ENCODE data around the gene SH2D1B.

SH2D1B gene

DNA sequence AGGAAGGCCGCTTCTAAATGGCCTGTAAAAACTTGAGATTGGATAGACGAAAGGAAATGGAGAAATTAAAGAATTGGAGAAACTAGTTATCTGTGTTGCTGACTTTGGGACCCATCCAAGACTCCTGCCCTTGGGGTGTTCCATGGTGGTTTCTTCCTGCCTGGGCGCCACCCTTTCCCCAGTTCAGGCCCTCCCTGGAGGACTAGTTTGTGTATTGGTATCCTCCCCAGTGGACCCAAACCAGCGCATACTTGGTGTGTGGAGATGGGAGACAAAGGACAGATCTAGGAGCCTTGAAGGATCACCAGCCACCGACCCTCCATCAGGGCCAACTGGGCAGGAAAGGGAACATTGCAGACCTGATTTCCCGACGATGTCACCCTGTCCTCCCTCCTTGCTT, 42.4 kb downstream of the SH2D1B start:
- no peak overlapping the region for H2BK12ac ChIP-seq (ENCODE audit: low read length)
- peaks cover 0 to 70% of the 10 kb centered on the region in 2 donors for H3K36me3 ChIP-seq (replicated peaks in 1 of 2; ENCODE audit: control insufficient read depth in 2 of 2, insufficient read depth in 2 of 2, low read length in 2 of 2)
- H2BK120ac ChIP-seq (ENCODE audit: low read depth, low read length), result no peak overlapping the region
- H3K4me2 ChIP-seq (ENCODE audit: insufficient read depth, low read length, poor library complexity, severe bottlenecking), result no peak overlapping the region
- H3K27me3 ChIP-seq (ENCODE audit: control insufficient read depth in 3 of 3, insufficient read depth in 3 of 3, low read depth in 1 of 3, low read length in 3 of 3), result no peaks in the 10 kb centered on the region
- H2BK15ac ChIP-seq (ENCODE audit: low read length), result no peak overlapping the region
- H4K91ac ChIP-seq (ENCODE audit: low read depth, low read length, poor library complexity), result no peak overlapping the region
- H2BK5ac ChIP-seq (ENCODE audit: low read length), result no peak overlapping the region
- DNase-seq (ENCODE audit: low spot score), result no peak
- no peak overlapping the region for H2AK5ac ChIP-seq (ENCODE audit: low read depth, low read length)
- H3K9ac ChIP-seq (ENCODE audit: low read depth, low read length, poor library complexity), result no peak overlapping the region
- H3K79me1 ChIP-seq (ENCODE audit: low read depth, low read length), result no peaks in the 10 kb centered on the region
- no peak overlapping the region for H3K18ac ChIP-seq (ENCODE audit: low read length)
- no peak overlapping the region for H3K27ac ChIP-seq (replicated peaks; ENCODE audit: low read length)
- peak overlapping the region in 1 of 2 donors; percentile 54 for H3K4me3 ChIP-seq (ENCODE audit: low read length in 2 of 2)
- no CpG with 5 or more reads among the region's 7 CpGs for WGBS, 2 donors (ENCODE audit: extremely low coverage in 2 of 2, insufficient read length in 2 of 2, insufficient replicate concordance in 1 of 2)
- H2AFZ ChIP-seq (ENCODE audit: low read length), result no peak overlapping the region
- H3K4ac ChIP-seq (ENCODE audit: low read length), result no peak overlapping the region
- no peak overlapping the region for H3K23ac ChIP-seq (ENCODE audit: low read depth, low read length, poor library complexity)
- H3K4me1 ChIP-seq (ENCODE audit: control insufficient read depth in 2 of 2, insufficient read depth in 1 of 2, low read depth in 1 of 2, low read length in 2 of 2), result peaks cover 2 to 16% of the 10 kb centered on the region in 2 donors
- H4K8ac ChIP-seq (ENCODE audit: low read depth, low read length), result no peak overlapping the region
- H3K14ac ChIP-seq (ENCODE audit: low read length), result no peak overlapping the region
- no peaks in the 10 kb centered on the region for H3K9me3 ChIP-seq (replicated peaks in 1 of 2; ENCODE audit: control insufficient read depth in 2 of 2, insufficient read depth in 1 of 2, low read depth in 1 of 2, low read length in 2 of 2)

- Histone ChIP-seq H3K36me3 (replicated peaks in 1 of 2; ENCODE audit: control insufficient read depth in 2 of 2, insufficient read depth in 2 of 2, low read length in 2 of 2) (peaks cover 0 to 61% of the 10 kb centered on the region in 2 donors), H3K4me1 (ENCODE audit: control insufficient read depth in 2 of 2, insufficient read depth in 1 of 2, low read depth in 1 of 2, low read length in 2 of 2) (peaks cover under 1 to 6% of the 10 kb centered on the region in 2 donors), H3K23ac (ENCODE audit: low read depth, low read length, poor library complexity) (no peak overlapping the region), H3K14ac (ENCODE audit: low read length) (no peak overlapping the region), H3K18ac (ENCODE audit: low read length) (no peak overlapping the region), H3K4ac (ENCODE audit: low read length) (no peak overlapping the region), H4K91ac (ENCODE audit: low read depth, low read length, poor library complexity) (no peak overlapping the region), H3K4me3 (ENCODE audit: low read length in 2 of 2) (no peak overlapping the region), H3K79me1 (ENCODE audit: low read depth, low read length) (no peaks in the 10 kb centered on the region), H3K9ac (ENCODE audit: low read depth, low read length, poor library complexity) (no peak overlapping the region), H2BK12ac (ENCODE audit: low read length) (no peak overlapping the region), H4K8ac (ENCODE audit: low read depth, low read length) (no peak overlapping the region), H2AFZ (ENCODE audit: low read length) (no peak overlapping the region), H2BK120ac (ENCODE audit: low read depth, low read length) (no peak overlapping the region), H2BK15ac (ENCODE audit: low read length) (no peak overlapping the region), H3K4me2 (ENCODE audit: insufficient read depth, low read length, poor library complexity, severe bottlenecking) (no peak overlapping the region), H2AK5ac (ENCODE audit: low read depth, low read length) (no peak overlapping the region), H3K27ac (replicated peaks; ENCODE audit: low read length) (no peak overlapping the region), H3K9me3 (replicated peaks in 1 of 2; ENCODE audit: control insufficient read depth in 2 of 2, insufficient read depth in 1 of 2, low read depth in 1 of 2, low read length in 2 of 2) (no peaks in the 10 kb centered on the region), H2BK5ac (ENCODE audit: low read length) (no peak overlapping the region), H3K27me3 (ENCODE audit: control insufficient read depth in 3 of 3, insufficient read depth in 3 of 3, low read depth in 1 of 3, low read length in 3 of 3) (no peaks in the 10 kb centered on the region)
- no peak for DNase-seq (ENCODE audit: low spot score)
- no CpG with 5 or more reads among the region's 4 CpGs for WGBS, 2 donors (ENCODE audit: extremely low coverage in 2 of 2, insufficient read length in 2 of 2, insufficient replicate concordance in 1 of 2)
Measured at GRCh38 chr1:162368451-162368850, 43.5 kb downstream of the SH2D1B start.

GRCh38 chr1:162367772-162368171, 44.2 kb downstream of the SH2D1B start:
- H3K4me2 ChIP-seq (ENCODE audit: insufficient read depth, low read length, poor library complexity, severe bottlenecking), result no peak overlapping the region
- H3K27ac ChIP-seq (replicated peaks; ENCODE audit: low read length), result no peak overlapping the region
- no peak overlapping the region for H3K9ac ChIP-seq (ENCODE audit: low read depth, low read length, poor library complexity)
- H3K27me3 ChIP-seq (ENCODE audit: control insufficient read depth in 3 of 3, insufficient read depth in 3 of 3, low read depth in 1 of 3, low read length in 3 of 3), result no peaks in the 10 kb centered on the region
- no peaks in the 10 kb centered on the region for H3K79me1 ChIP-seq (ENCODE audit: low read depth, low read length)
- no peak overlapping the region for H2AFZ ChIP-seq (ENCODE audit: low read length)
- peaks cover 0 to 4% of the 10 kb centered on the region in 2 donors for H3K4me1 ChIP-seq (ENCODE audit: control insufficient read depth in 2 of 2, insufficient read depth in 1 of 2, low read depth in 1 of 2, low read length in 2 of 2)
- H3K36me3 ChIP-seq (replicated peaks in 1 of 2; ENCODE audit: control insufficient read depth in 2 of 2, insufficient read depth in 2 of 2, low read length in 2 of 2), result peaks cover 0 to 67% of the 10 kb centered on the region in 2 donors
- no peak overlapping the region for H2AK5ac ChIP-seq (ENCODE audit: low read depth, low read length)
- H2BK120ac ChIP-seq (ENCODE audit: low read depth, low read length), result no peak overlapping the region
- H4K8ac ChIP-seq (ENCODE audit: low read depth, low read length), result no peak overlapping the region
- no peak overlapping the region for H2BK5ac ChIP-seq (ENCODE audit: low read length)
- H3K23ac ChIP-seq (ENCODE audit: low read depth, low read length, poor library complexity), result no peak overlapping the region
- H3K9me3 ChIP-seq (replicated peaks in 1 of 2; ENCODE audit: control insufficient read depth in 2 of 2, insufficient read depth in 1 of 2, low read depth in 1 of 2, low read length in 2 of 2), result no peaks in the 10 kb centered on the region
- peak overlapping the region; percentile 28 for H3K18ac ChIP-seq (ENCODE audit: low read length)
- no peak overlapping the region for H2BK15ac ChIP-seq (ENCODE audit: low read length)
- peak overlapping the region; percentile 22 for H3K14ac ChIP-seq (ENCODE audit: low read length)
- H3K4ac ChIP-seq (ENCODE audit: low read length), result no peak overlapping the region
- WGBS, 2 donors (ENCODE audit: extremely low coverage in 2 of 2, insufficient read length in 2 of 2, insufficient replicate concordance in 1 of 2), result no CpG with 5 or more reads among the region's 10 CpGs
- H3K4me3 ChIP-seq (ENCODE audit: low read length in 2 of 2), result no peak overlapping the region
- no peak for DNase-seq (ENCODE audit: low spot score)
- no peak overlapping the region for H2BK12ac ChIP-seq (ENCODE audit: low read length)
- no peak overlapping the region for H4K91ac ChIP-seq (ENCODE audit: low read depth, low read length, poor library complexity)

- H3K4me1 ChIP-seq (ENCODE audit: control insufficient read depth in 2 of 2, insufficient read depth in 1 of 2, low read depth in 1 of 2, low read length in 2 of 2), result peaks cover 0 to 2% of the 10 kb centered on the region in 2 donors
- no peaks in the 10 kb centered on the region for H3K27me3 ChIP-seq (ENCODE audit: control insufficient read depth in 3 of 3, insufficient read depth in 3 of 3, low read depth in 1 of 3, low read length in 3 of 3)
- no peak overlapping the region for H4K91ac ChIP-seq (ENCODE audit: low read depth, low read length, poor library complexity)
- peaks cover 0 to 64% of the 10 kb centered on the region in 2 donors for H3K36me3 ChIP-seq (replicated peaks in 1 of 2; ENCODE audit: control insufficient read depth in 2 of 2, insufficient read depth in 2 of 2, low read length in 2 of 2)
- H2AFZ ChIP-seq (ENCODE audit: low read length), result no peak overlapping the region
- no peak overlapping the region for H2AK5ac ChIP-seq (ENCODE audit: low read depth, low read length)
- H3K9ac ChIP-seq (ENCODE audit: low read depth, low read length, poor library complexity), result no peak overlapping the region
- no peak overlapping the region for H3K27ac ChIP-seq (replicated peaks; ENCODE audit: low read length)
- no peak for DNase-seq (ENCODE audit: low spot score)
- no peak overlapping the region for H2BK15ac ChIP-seq (ENCODE audit: low read length)
- no peak overlapping the region for H3K4ac ChIP-seq (ENCODE audit: low read length)
- H2BK12ac ChIP-seq (ENCODE audit: low read length), result no peak overlapping the region
- no peaks in the 10 kb centered on the region for H3K79me1 ChIP-seq (ENCODE audit: low read depth, low read length)
- peak overlapping the region; percentile 49 for H3K23ac ChIP-seq (ENCODE audit: low read depth, low read length, poor library complexity)
- no peak overlapping the region for H3K4me3 ChIP-seq (ENCODE audit: low read length in 2 of 2)
- H2BK120ac ChIP-seq (ENCODE audit: low read depth, low read length), result no peak overlapping the region
- WGBS, 2 donors (ENCODE audit: extremely low coverage in 2 of 2, insufficient read length in 2 of 2, insufficient replicate concordance in 1 of 2), result no CpG with 5 or more reads among the region's 36 CpGs
- H4K8ac ChIP-seq (ENCODE audit: low read depth, low read length), result no peak overlapping the region
- peak overlapping the region; percentile 23 for H3K18ac ChIP-seq (ENCODE audit: low read length)
- H2BK5ac ChIP-seq (ENCODE audit: low read length), result peak overlapping the region; percentile 27
- peak overlapping the region; percentile 9 for H3K14ac ChIP-seq (ENCODE audit: low read length)
- H3K9me3 ChIP-seq (replicated peaks in 1 of 2; ENCODE audit: control insufficient read depth in 2 of 2, insufficient read depth in 1 of 2, low read depth in 1 of 2, low read length in 2 of 2), result no peaks in the 10 kb centered on the region
- no peak overlapping the region for H3K4me2 ChIP-seq (ENCODE audit: insufficient read depth, low read length, poor library complexity, severe bottlenecking)
Measured at GRCh38 chr1:162367073-162367472, 44.9 kb downstream of the SH2D1B start.

Measured in neuronal stem cell (in vitro differentiated cells).